Heart left ventricle (tissue), 16 donors: ENCODE data around the gene COQ8A. TPM values are rescaled to one million over a fixed set of nuclear protein-coding genes. Genes with fewer than 3 reads are reported as not detected.

Experiments used
- ATAC-seq, 4 donors: fragments of 200-7000 bp; cut with Tn5 transposase; one replicate each; pipeline ENCODE4 v1.9.1; 2020 to 2022; ENCODE audit warnings: moderate library complexity in 4 of 4, mild to moderate bottlenecking in 3 of 4, moderate number of reproducible peaks in 1 of 4
- DNase-seq, 5 donors: peaks; one replicate each; pipeline ENCODE4 v3.0.0-alpha.2; 2020
- H3K27ac ChIP-seq, 12 donors: fragments of 200-600 bp; sonication (generic) in 4 of 12; one replicate each; pipeline versions ENCODE4 v1.5.0 to v1.8.0; 2016 to 2022; ENCODE audit warnings: mild to moderate bottlenecking in 2 of 12
- H3K27me3 ChIP-seq, 9 donors: fragments of 200-600 bp; sonication (generic) in 2 of 9; one replicate each; pipeline versions ENCODE4 v1.5.1 to v1.8.0; 2016 to 2022; ENCODE audit warnings: mild to moderate bottlenecking in 3 of 9
- H3K36me3 ChIP-seq, 9 donors: fragments of 200-600 bp; sonication (generic) in 2 of 9; one replicate each; pipeline versions ENCODE4 v1.5.0 to v1.8.0; 2018 to 2022; ENCODE audit warnings: mild to moderate bottlenecking in 2 of 9
- H3K4me1 ChIP-seq, 12 donors: fragments of 200-600 bp; sonication (generic) in 4 of 12; one replicate each; pipeline versions ENCODE4 v1.5.0 to v1.8.0; 2016 to 2022; ENCODE audit warnings: mild to moderate bottlenecking in 3 of 12
- H3K4me3 ChIP-seq, 12 donors: fragments of 200-600 bp; sonication (generic) in 4 of 12; one replicate each; pipeline versions ENCODE4 v1.5.0 to v1.8.0; 2017 to 2022; ENCODE audit warnings: mild to moderate bottlenecking in 9 of 12, moderate library complexity in 4 of 12
- H3K9me3 ChIP-seq, 12 donors: fragments of 200-600 bp; sonication (generic) in 4 of 12; one replicate each; pipeline versions ENCODE4 v1.5.0 to v1.8.0; 2016 to 2022; ENCODE audit warnings: mild to moderate bottlenecking in 1 of 12
- CTCF ChIP-seq, 12 donors: fragments of 200-600 bp; sonication (generic) in 4 of 12; IDR thresholded peaks; one replicate each; pipeline versions ENCODE4 v1.5.0 to v1.8.0; 2018 to 2022; ENCODE audit warnings: antibody characterized with exemption in 12 of 12, mild to moderate bottlenecking in 5 of 12
- POLR2A ChIP-seq, 2 donors: fragments of 450-650 bp; IDR thresholded peaks; one replicate each; pipeline ENCODE4 v1.6.1; 2017; ENCODE audit warnings: antibody characterized with exemption in 2 of 2, mild to moderate bottlenecking in 2 of 2, moderate library complexity in 2 of 2
- WGBS, 4 donors: extraction: QIAGEN DNeasy Blood & Tissue Kit in 2 of 4; methylation state at CpG; one replicate each; pipeline versions ENCODE4 v1.1.5 to v1.1.7; 2013 to 2018; 5-methylcytosine and 5-hydroxymethylcytosine counted together
- intact Hi-C, 10 donors: fragments of 100-400 bp; cut with DNase I; formaldehyde crosslinking; loops; one replicate each; pipeline versions ENCODE4 v1.11.1 to v1.14.2; 2022
- polyA plus RNA-seq, 2 donors: library from polyadenylated mRNA; stranded (reverse); fragments of 200-250 nt; gene quantifications; one replicate each; pipeline ENCODE4 v1.2.3, GENCODE V29; 2013
- total RNA-seq, 9 donors: library from RNA; depleted of rRNA in 2 of 9; stranded (reverse); fragments of >200 nt in 2 of 9; fragmentation: NEBNext Ultra II Directional in 3 of 9; extraction: Animal tissue kit (Norgen Biotek cat#: 25700) in 3 of 9; gene quantifications; one replicate each; pipeline versions ENCODE4 v1.1.0 to v1.2.4, GENCODE V29; 2016 to 2023
- donor health status: ischemic (EF 13 %, LVEDD 7.1; RV severe dilation, severe dysfunction).
- donor health status: healthy with polysubstance abuse.
- donor health status: DM: no; HTN: yes; CAD: no.
- donor health status: DM: no; HTN: no; CAD: no.
- donor health status: ischemic (EF 25% LVEDD 6.9; RV normal size, moderate dysfunction).
- donor health status: ischemic (EF 25% LVEDD 5.7; RV mildly dilated, moderate dysfunction).
- donor health status: healthy.
- donor health status: DM: yes; HTN: yes; CAD: no.
- donor health status: ischemic (EF 35%, LVEDD 5.7; RV mildly dilated, moderate dysfunction).
- donor health status: nonischemic (EF 11% LVEDD 7.7; RV severe dilation, severe dysfunction).
- donor health status: DM: yes; HTN: yes; CAD: no.
- donor health status: PGD.
- donor health status: ischemic (EF 29% LVEDD 5.4; RV normal size, mild dysfunction).
- donor health status: nonischemic (EF 23%, LVEDD 6.1; RV moderate dilation, normal function).

The COQ8A gene
- total and polyA plus RNA-seq, 11 donors: 141 to 915 (median 269) TPM

- DNase-seq (peak; percentile 54 to 79 (median 69)), ATAC-seq (peak; percentile 65 to 89 (median 85))
- Histone ChIP-seq H3K4me1 (peaks cover 0 to 13% (median 1%) of the 10 kb centered on the region in 12 donors), H3K36me3 (peaks cover 0 to 22% (median 0%) of the 10 kb centered on the region in 9 donors), H3K27me3 (no peaks in the 10 kb centered on the region), H3K9me3 (no peaks in the 10 kb centered on the region), H3K27ac (peak overlapping the region in 4 of 12 donors; percentile 9 to 48 (median 26)), H3K4me3 (no peak overlapping the region)
- intact Hi-C loops: loop anchor here in 9 of 10 donors (2.0 to 10.0 kb wide), 8 partner anchors 62 to 532 kb away; partner anchors contain the start of gene CDC42BPA (in 1 of the 9)
- no peak for TF ChIP-seq POLR2A (IDR thresholded peaks at IDR 0.05)
- peak; percentile 42 to 78 (median 66) for TF ChIP-seq CTCF (IDR thresholded peaks at IDR 0.05)
- 30 to 41% (median 32%) methylated on average over 13 of the region's 13 CpGs for whole genome bisulfite sequencing, 4 donors
Measured at GRCh38 chr1:226912587-226913176, 27.4 kb upstream of the COQ8A start.

GRCh38 chr1:226915672-226915995 is 24.5 kb upstream of the COQ8A start:
- intact Hi-C loops: loop anchor here in 7 of 10 donors (2.0 to 10.0 kb wide), 6 partner anchors 59 to 529 kb away; partner anchors contain the start of gene CDC42BPA (in 1 of the 7)
- ATAC-seq: no peak
- WGBS, 4 donors: 31 to 57% (median 53%) methylated on average over 3 of the region's 3 CpGs
- TF ChIP-seq CTCF (IDR thresholded peaks at IDR 0.05): no peak
- TF ChIP-seq POLR2A (IDR thresholded peaks at IDR 0.05): no peak
- H3K27me3 ChIP-seq: no peaks in the 10 kb centered on the region
- no peak for DNase-seq
- H3K9me3 ChIP-seq: no peaks in the 10 kb centered on the region
- no peak overlapping the region for H3K4me3 ChIP-seq
- peaks cover 0 to 22% (median 0%) of the 10 kb centered on the region in 9 donors for H3K36me3 ChIP-seq
- H3K4me1 ChIP-seq: peaks cover 0 to 21% (median 5%) of the 10 kb centered on the region in 12 donors
- H3K27ac ChIP-seq: peak overlapping the region in 9 of 12 donors; percentile 4 to 65 (median 37)

- H3K9me3 ChIP-seq: no peaks in the 10 kb centered on the region
- intact Hi-C loops: loop anchor here in 7 of 10 donors (5.0 to 10.0 kb wide), 5 partner anchors 58 to 528 kb away; partner anchors contain the start of gene CDC42BPA (in 1 of the 7)
Measured at GRCh38 chr1:226916497-226916896, 23.6 kb upstream of the COQ8A start.

More at GRCh38 chr1:226916497-226916896, 23.6 kb upstream of the COQ8A start:
- WGBS, 4 donors: 92 to 95% (median 95%) methylated on average over 2 of the region's 2 CpGs
- DNase-seq (no peak), ATAC-seq (no peak)
- Histone ChIP-seq H3K4me3 (no peak overlapping the region), H3K4me1 (peaks cover 0 to 29% (median 6%) of the 10 kb centered on the region in 12 donors), H3K36me3 (peaks cover 0 to 18% (median 0%) of the 10 kb centered on the region in 9 donors), H3K27ac (no peak overlapping the region), H3K27me3 (no peaks in the 10 kb centered on the region)
- TF ChIP-seq POLR2A (IDR thresholded peaks at IDR 0.05): no peak
- TF ChIP-seq CTCF (IDR thresholded peaks at IDR 0.05): no peak
